Adrenal gland (tissue), 5 donors: Measurements from ENCODE around the gene MYLK4.

Source experiments
- POLR2A ChIP-seq, 2 donors: fragments of 450-650 bp; IDR thresholded peaks; one replicate each; pipeline ENCODE4 v1.6.1; 2017; ENCODE audit warnings: antibody characterized with exemption in 2 of 2, mild to moderate bottlenecking in 2 of 2, moderate library complexity in 1 of 2
- TF ChIP-seq, protein P1 (sequence below), 6 experiments: fragments of 450-650 bp in 4 of 6; fragments of 200-600 bp in 2 of 6; sonication (generic) in 1 of 6; IDR thresholded peaks; 1 replicate in 5 of 6; 2 replicates in 1 of 6; pipeline versions ENCODE4 v1.5.1 to v1.8.0; 2016 to 2021; ENCODE audit warnings: antibody characterized with exemption in 6 of 6, mild to moderate bottlenecking in 2 of 6, moderate library complexity in 1 of 6
- donor health status: DM: no; HTN: no; CAD: no.

DNA sequence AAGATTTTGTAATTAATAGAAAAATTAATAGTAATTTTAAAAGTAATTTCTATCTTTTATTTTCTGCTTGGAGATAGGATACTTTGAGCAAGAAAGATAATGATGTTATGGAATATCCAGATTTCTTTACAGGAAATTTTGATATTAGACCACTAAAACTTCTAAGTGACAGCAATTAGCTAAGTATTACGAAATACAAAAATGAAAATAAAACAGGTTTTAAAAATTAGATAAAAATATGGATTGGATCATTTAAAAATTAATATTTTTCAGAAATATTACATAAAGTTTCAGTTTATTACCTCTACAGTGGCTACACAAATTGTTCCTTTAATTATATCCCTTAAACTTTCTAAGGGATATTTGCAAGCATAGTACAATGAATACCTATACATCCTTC, 4.2 kb upstream of the MYLK4 start:
- no peak for TF ChIP-seq POLR2A (IDR thresholded peaks at IDR 0.05)
- TF ChIP-seq, protein P1, sequence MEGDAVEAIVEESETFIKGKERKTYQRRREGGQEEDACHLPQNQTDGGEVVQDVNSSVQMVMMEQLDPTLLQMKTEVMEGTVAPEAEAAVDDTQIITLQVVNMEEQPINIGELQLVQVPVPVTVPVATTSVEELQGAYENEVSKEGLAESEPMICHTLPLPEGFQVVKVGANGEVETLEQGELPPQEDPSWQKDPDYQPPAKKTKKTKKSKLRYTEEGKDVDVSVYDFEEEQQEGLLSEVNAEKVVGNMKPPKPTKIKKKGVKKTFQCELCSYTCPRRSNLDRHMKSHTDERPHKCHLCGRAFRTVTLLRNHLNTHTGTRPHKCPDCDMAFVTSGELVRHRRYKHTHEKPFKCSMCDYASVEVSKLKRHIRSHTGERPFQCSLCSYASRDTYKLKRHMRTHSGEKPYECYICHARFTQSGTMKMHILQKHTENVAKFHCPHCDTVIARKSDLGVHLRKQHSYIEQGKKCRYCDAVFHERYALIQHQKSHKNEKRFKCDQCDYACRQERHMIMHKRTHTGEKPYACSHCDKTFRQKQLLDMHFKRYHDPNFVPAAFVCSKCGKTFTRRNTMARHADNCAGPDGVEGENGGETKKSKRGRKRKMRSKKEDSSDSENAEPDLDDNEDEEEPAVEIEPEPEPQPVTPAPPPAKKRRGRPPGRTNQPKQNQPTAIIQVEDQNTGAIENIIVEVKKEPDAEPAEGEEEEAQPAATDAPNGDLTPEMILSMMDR (IDR thresholded peaks at IDR 0.05): no peak
